ENCODE data around the gene SOX5. TPM values are rescaled to one million over a fixed set of nuclear protein-coding genes. Genes with fewer than 3 reads are reported as not detected.

SOX5 gene
- total RNA-seq, 6 experiments from 2014 or later: 14.8 to 34.3 (median 31.1) TPM

- TF ChIP-seq CTCF (IDR thresholded peaks at IDR 0.05) (no peak), POLR2A (IDR thresholded peaks at IDR 0.05) (no peak)
- H3K27ac ChIP-seq: no peak overlapping the region
- H3K27me3 ChIP-seq: no peaks in the 10 kb centered on the region
- DNase-seq (no peak), ATAC-seq (no peak)
- no peaks in the 10 kb centered on the region for H3K4me1 ChIP-seq
- no peaks in the 10 kb centered on the region for H3K36me3 ChIP-seq
- H3K9me3 ChIP-seq: no peaks in the 10 kb centered on the region
- intact Hi-C loops (cut with DNase I): no loop called here
- 94% methylated on average over 3 of the region's 3 CpGs for whole genome bisulfite sequencing (ENCODE audit: insufficient coverage, low coverage, low lambda C conversion rate, missing lambda C conversion rate)
- no peak overlapping the region for H3K4me3 ChIP-seq
Measured at GRCh38 chr12:23662966-23663365, 286.5 kb downstream of the SOX5 start.

GRCh38 chr12:23659131-23659530 lies 290.3 kb downstream of the SOX5 start:
- WGBS (ENCODE audit: insufficient coverage, low coverage, low lambda C conversion rate, missing lambda C conversion rate): 80% methylated on average over 6 of the region's 6 CpGs
- H3K27me3 ChIP-seq: no peaks in the 10 kb centered on the region
- H3K27ac ChIP-seq: no peak overlapping the region
- ATAC-seq (no peak), DNase-seq (no peak)
- H3K4me1 ChIP-seq: no peaks in the 10 kb centered on the region
- no peak for TF ChIP-seq CTCF (IDR thresholded peaks at IDR 0.05)
- TF ChIP-seq POLR2A (IDR thresholded peaks at IDR 0.05): no peak
- H3K4me3 ChIP-seq: no peak overlapping the region
- no peaks in the 10 kb centered on the region for H3K9me3 ChIP-seq
- H3K36me3 ChIP-seq: no peaks in the 10 kb centered on the region
- intact Hi-C loops (cut with DNase I): no loop called here

GRCh38 chr12:23657598-23657997 lies 291.9 kb downstream of the SOX5 start:
- no peak overlapping the region for H3K27ac ChIP-seq
- no peaks in the 10 kb centered on the region for H3K9me3 ChIP-seq
- H3K27me3 ChIP-seq: no peaks in the 10 kb centered on the region
- TF ChIP-seq POLR2A (IDR thresholded peaks at IDR 0.05): no peak
- TF ChIP-seq CTCF (IDR thresholded peaks at IDR 0.05): no peak
- no peaks in the 10 kb centered on the region for H3K4me1 ChIP-seq
- intact Hi-C loops (cut with DNase I): no loop called here
- H3K36me3 ChIP-seq: no peaks in the 10 kb centered on the region
- 88% methylated on average over 1 of the region's 1 CpG for WGBS (ENCODE audit: insufficient coverage, low coverage, low lambda C conversion rate, missing lambda C conversion rate)
- ATAC-seq (no peak), DNase-seq (no peak)
- no peak overlapping the region for H3K4me3 ChIP-seq

- TF ChIP-seq CTCF (IDR thresholded peaks at IDR 0.05) (no peak), POLR2A (IDR thresholded peaks at IDR 0.05) (no peak)
- Histone ChIP-seq H3K9me3 (no peaks in the 10 kb centered on the region), H3K36me3 (no peaks in the 10 kb centered on the region), H3K27me3 (no peaks in the 10 kb centered on the region), H3K27ac (no peak overlapping the region), H3K4me1 (no peaks in the 10 kb centered on the region), H3K4me3 (no peak overlapping the region)
- intact Hi-C loops (cut with DNase I): no loop called here
- DNase-seq (no peak), ATAC-seq (no peak)
- 50% methylated on average over 1 of the region's 1 CpG for WGBS (ENCODE audit: insufficient coverage, low coverage, low lambda C conversion rate, missing lambda C conversion rate)
Measured at GRCh38 chr12:23655884-23656283, 293.6 kb downstream of the SOX5 start.

GRCh38 chr12:23655112-23655511 lies 294.4 kb downstream of the SOX5 start:
- no peak overlapping the region for H3K27ac ChIP-seq
- no peak for DNase-seq
- no peaks in the 10 kb centered on the region for H3K27me3 ChIP-seq
- H3K9me3 ChIP-seq: no peaks in the 10 kb centered on the region
- H3K36me3 ChIP-seq: no peaks in the 10 kb centered on the region
- no peak overlapping the region for H3K4me3 ChIP-seq
- TF ChIP-seq CTCF (IDR thresholded peaks at IDR 0.05) (no peak), POLR2A (IDR thresholded peaks at IDR 0.05) (no peak)
- intact Hi-C loops (cut with DNase I): no loop called here
- no peak for ATAC-seq
- no peaks in the 10 kb centered on the region for H3K4me1 ChIP-seq
- WGBS (ENCODE audit: insufficient coverage, low coverage, low lambda C conversion rate, missing lambda C conversion rate): 77% methylated on average over 4 of the region's 4 CpGs

Measured in right lobe of liver (tissue), 6 donors.